ENCODE data around the gene NR6A1.

NR6A1 gene

GRCh38 chr9:124503713-124504529 is 267.2 kb downstream of the NR6A1 start:
- no peak for DNase-seq (ENCODE audit: low spot score)

- no peak for DNase-seq (ENCODE audit: low spot score)
Observed at GRCh38 chr9:124502711-124503702, 268.1 kb downstream of the NR6A1 start.

GRCh38 chr9:124501771-124502320 is 269.3 kb downstream of the NR6A1 start:
- no peak for DNase-seq (ENCODE audit: low spot score)

GRCh38 chr9:124500796-124501611 is 270.1 kb downstream of the NR6A1 start:
- no peak for DNase-seq (ENCODE audit: low spot score)

- no peak for DNase-seq (ENCODE audit: low spot score)
Observed at GRCh38 chr9:124500028-124500795, 270.9 kb downstream of the NR6A1 start.

GRCh38 chr9:124499216-124499615 is 271.9 kb downstream of the NR6A1 start:
- DNase-seq (ENCODE audit: low spot score) = no peak

- no peak for DNase-seq (ENCODE audit: low spot score)
Observed at GRCh38 chr9:124498499-124499146, 272.5 kb downstream of the NR6A1 start.

- no peak for DNase-seq (ENCODE audit: low spot score)
Observed at GRCh38 chr9:124498040-124498439, 273.1 kb downstream of the NR6A1 start.

GRCh38 chr9:124497441-124497840 is 273.7 kb downstream of the NR6A1 start:
- no peak for DNase-seq (ENCODE audit: low spot score)

GRCh38 chr9:124496463-124496862 is 274.6 kb downstream of the NR6A1 start:
- no peak for DNase-seq (ENCODE audit: low spot score)

GRCh38 chr9:124496075-124496449 is 275.0 kb downstream of the NR6A1 start:
- DNase-seq (ENCODE audit: low spot score) = no peak

- DNase-seq (ENCODE audit: low spot score) = no peak
Observed at GRCh38 chr9:124495126-124496074, 275.7 kb downstream of the NR6A1 start.

- DNase-seq (ENCODE audit: low spot score) = no peak
Observed at GRCh38 chr9:124493794-124494479, 277.2 kb downstream of the NR6A1 start.

GRCh38 chr9:124493218-124493617 is 277.9 kb downstream of the NR6A1 start:
- DNase-seq (ENCODE audit: low spot score) = no peak

- no peak for DNase-seq (ENCODE audit: low spot score)
Observed at GRCh38 chr9:124492818-124493217, 278.3 kb downstream of the NR6A1 start.

GRCh38 chr9:124491049-124491975 is 279.8 kb downstream of the NR6A1 start:
- no peak for DNase-seq (ENCODE audit: low spot score)

- DNase-seq (ENCODE audit: low spot score) = no peak
Observed at GRCh38 chr9:124490004-124490403, 281.1 kb downstream of the NR6A1 start.

- no peak for DNase-seq (ENCODE audit: low spot score)
Observed at GRCh38 chr9:124489222-124489621, 281.9 kb downstream of the NR6A1 start.

Measured in kidney tubule cell (primary cell).